Adrenal gland (tissue), 12 donors: ENCODE data around the gene RGL1. TPM values are rescaled to one million over a fixed set of nuclear protein-coding genes. Genes with fewer than 3 reads are reported as not detected.

Experiments used
- DNase-seq, 7 donors: peaks; one replicate each; pipeline ENCODE4 v3.0.0-alpha.2; 2019 to 2020
- H3K27ac ChIP-seq, 5 donors: fragments of 200-600 bp; sonication (generic) in 4 of 5; 1 replicate in 3 of 5; 2 replicates in 2 of 5; pipeline versions ENCODE4 v1.5.1 to v1.8.0; 2016 to 2020; ENCODE audit warnings: mild to moderate bottlenecking in 1 of 5
- H3K27me3 ChIP-seq: fragments of 200-600 bp; 2 replicates; pipeline ENCODE4 v1.8.0; 2021
- H3K36me3 ChIP-seq, 2 donors: fragments of 200-600 bp; replicated peaks in 1 of 2; 1 replicate in 1 of 2; 2 replicates in 1 of 2; pipeline versions ENCODE4 v1.5.1 to v1.8.0; 2018 to 2022
- H3K4me1 ChIP-seq, 2 donors: fragments of 200-600 bp; replicated peaks in 1 of 2; 1 replicate in 1 of 2; 2 replicates in 1 of 2; pipeline versions ENCODE4 v1.5.1 to v1.8.0; 2018 to 2021
- H3K4me3 ChIP-seq, 4 donors: fragments of 200-600 bp; sonication (generic) in 3 of 4; one replicate each; pipeline ENCODE4 v1.5.1; 2016 to 2018
- H3K9me3 ChIP-seq, 3 donors: fragments of 200-600 bp; sonication (generic) in 1 of 3; replicated peaks in 1 of 3; 1 replicate in 2 of 3; 2 replicates in 1 of 3; pipeline versions ENCODE4 v1.5.1 to v1.8.0; 2016 to 2021
- CTCF ChIP-seq, 6 experiments: fragments of 450-650 bp in 4 of 6; fragments of 200-600 bp in 2 of 6; sonication (generic) in 1 of 6; IDR thresholded peaks; 1 replicate in 5 of 6; 2 replicates in 1 of 6; pipeline versions ENCODE4 v1.5.1 to v1.8.0; 2016 to 2021; ENCODE audit warnings: antibody characterized with exemption in 6 of 6, mild to moderate bottlenecking in 2 of 6, moderate library complexity in 1 of 6
- POLR2A ChIP-seq, 2 donors: fragments of 450-650 bp; IDR thresholded peaks; one replicate each; pipeline ENCODE4 v1.6.1; 2017; ENCODE audit warnings: antibody characterized with exemption in 2 of 2, mild to moderate bottlenecking in 2 of 2, moderate library complexity in 1 of 2
- WGBS, 4 donors: extraction: QIAGEN DNeasy Blood & Tissue Kit in 2 of 4; methylation state at CpG; one replicate each; pipeline versions ENCODE4 v1.1.5 to v1.1.7; 2013 to 2017; 5-methylcytosine and 5-hydroxymethylcytosine counted together
- intact Hi-C, 2 donors: fragments of 100-400 bp; cut with DNase I; formaldehyde crosslinking; loops; one replicate each; pipeline versions ENCODE4 v1.14.1 to v1.15.0; 2022 to 2023
- polyA plus RNA-seq, 3 donors: library from polyadenylated mRNA; stranded (reverse); fragments of 200-250 nt in 2 of 3; fragments of 350-450 nt in 1 of 3; fragmentation: Illumina TruSeq in 1 of 3; extraction: RNeasy Lipid Tissue Mini Kit (QIAGEN cat#74804) in 1 of 3; gene quantifications; one replicate each; pipeline ENCODE4 v1.2.3, GENCODE V29; 2013 to 2014
- total RNA-seq, 9 donors: library from RNA; depleted of rRNA in 4 of 9; stranded (reverse); fragments of >200 nt in 4 of 9; fragments of 120-200 nt in 1 of 9; fragmentation: NEBNext Ultra II Directional in 1 of 9; extraction: Animal tissue kit (Norgen Biotek cat#: 25700) in 1 of 9; gene quantifications; one replicate each; pipeline versions ENCODE4 v1.1.0 to v1.2.4, GENCODE V29; 2013 to 2023
- donor health status: healthy with polysubstance abuse.
- donor health status: Bipolar disorder and iron deficiency.
- donor health status: DM: yes; HTN: yes; CAD: no.
- donor health status: DM: no; HTN: no; CAD: no.
- donor health status: DM: no; HTN: no; CAD: no.
- donor health status: DM: yes; HTN: yes; CAD: no.

Gene RGL1
- total and polyA plus RNA-seq, 12 donors = 15.5 to 76.9 (median 34.9) TPM

DNA sequence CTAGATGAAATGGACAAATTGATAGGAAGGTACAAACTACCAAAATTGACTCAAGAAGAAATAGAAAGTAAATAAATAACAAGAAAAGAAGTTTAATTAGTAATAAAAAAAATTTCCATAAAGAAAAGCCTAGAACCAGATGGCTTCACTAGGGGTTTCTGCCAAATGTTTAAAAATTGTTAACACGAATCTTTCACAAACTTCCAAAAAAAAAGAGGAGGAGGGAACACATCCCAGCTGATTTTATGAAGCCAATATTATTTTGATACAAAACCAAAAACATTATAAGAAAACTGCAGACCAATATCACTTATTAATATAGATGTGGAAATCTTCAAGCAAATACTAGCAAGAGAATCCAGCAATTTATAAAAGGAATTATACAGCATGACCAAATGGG lies 143.1 kb downstream of the RGL1 start:
- Histone ChIP-seq H3K27me3 (no peaks in the 10 kb centered on the region), H3K9me3 (no peaks in the 10 kb centered on the region), H3K4me3 (no peak overlapping the region), H3K36me3 (no peaks in the 10 kb centered on the region), H3K27ac (no peak overlapping the region), H3K4me1 (no peaks in the 10 kb centered on the region)
- DNase-seq = no peak
- TF ChIP-seq POLR2A (IDR thresholded peaks at IDR 0.05) (no peak), CTCF (IDR thresholded peaks at IDR 0.05) (no peak)
- intact Hi-C loops = no loop called here
- WGBS, 4 donors = 80 to 88% (median 82%) methylated on average over 1 of the region's 1 CpG

GRCh38 chr1:183952101-183952500 lies 147.2 kb downstream of the RGL1 start:
- intact Hi-C loops = no loop called here
- WGBS, 4 donors = 79 to 95% (median 89%) methylated on average over 1 of the region's 1 CpG
- Histone ChIP-seq H3K27ac (no peak overlapping the region), H3K27me3 (no peaks in the 10 kb centered on the region), H3K4me3 (no peak overlapping the region), H3K9me3 (no peaks in the 10 kb centered on the region), H3K36me3 (no peaks in the 10 kb centered on the region), H3K4me1 (peaks cover 0 to 9% of the 10 kb centered on the region in 2 donors)
- DNase-seq = no peak
- TF ChIP-seq POLR2A (IDR thresholded peaks at IDR 0.05) = no peak
- no peak for TF ChIP-seq CTCF (IDR thresholded peaks at IDR 0.05)

GRCh38 chr1:183953031-183953430 lies 148.1 kb downstream of the RGL1 start:
- Histone ChIP-seq H3K27ac (peak overlapping the region in 1 of 5 donors; percentile 54), H3K27me3 (no peaks in the 10 kb centered on the region), H3K4me3 (no peak overlapping the region), H3K36me3 (no peaks in the 10 kb centered on the region), H3K9me3 (no peaks in the 10 kb centered on the region), H3K4me1 (peaks cover 0 to 12% of the 10 kb centered on the region in 2 donors)
- no peak for DNase-seq
- 55 to 64% (median 57%) methylated on average over 5 of the region's 5 CpGs for WGBS, 4 donors
- no peak for TF ChIP-seq POLR2A (IDR thresholded peaks at IDR 0.05)
- TF ChIP-seq CTCF (IDR thresholded peaks at IDR 0.05) = no peak
- intact Hi-C loops = no loop called here

DNA sequence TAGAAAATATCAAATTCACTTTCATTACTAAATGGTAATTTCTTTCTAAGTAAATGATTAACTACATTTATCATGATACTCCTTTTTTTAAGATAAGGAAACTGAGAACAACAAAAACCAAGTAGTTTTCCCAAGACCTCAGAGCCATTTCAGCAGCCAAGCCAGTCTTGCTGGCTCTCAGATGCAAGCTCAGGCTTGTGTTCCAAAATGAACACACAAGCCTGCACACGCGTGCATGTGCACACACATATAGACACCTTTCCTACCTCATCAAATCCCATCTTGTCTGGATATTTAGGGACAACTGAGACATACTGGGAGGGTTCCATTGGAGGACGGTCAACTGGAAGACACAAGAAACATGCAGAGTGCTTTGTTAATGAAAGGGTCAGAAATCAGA lies 149.6 kb downstream of the RGL1 start:
- Histone ChIP-seq H3K9me3 (no peaks in the 10 kb centered on the region), H3K4me3 (no peak overlapping the region), H3K36me3 (no peaks in the 10 kb centered on the region), H3K4me1 (peaks cover 0 to 19% of the 10 kb centered on the region in 2 donors), H3K27me3 (no peaks in the 10 kb centered on the region), H3K27ac (no peak overlapping the region)
- TF ChIP-seq POLR2A (IDR thresholded peaks at IDR 0.05) (no peak), CTCF (IDR thresholded peaks at IDR 0.05) (no peak)
- intact Hi-C loops = no loop called here
- WGBS, 4 donors = 83 to 97% (median 95%) methylated on average over 3 of the region's 3 CpGs
- no peak for DNase-seq
